H1 (cell line): ENCODE data around the gene SGCG. TPM values are rescaled to one million over a fixed set of nuclear protein-coding genes. Genes with fewer than 3 reads are reported as not detected.

Experiments used
- CTCF ChIA-PET: fragments of 300-600 bp; sonication (Branson Sonifier 250); formaldehyde crosslinking; loops from one replicate; lab custom pipeline; 2021; ENCODE audit not compliant: partially characterized antibody; lab: Charles Lee
- POLR2A ChIA-PET: fragments of 300-600 bp; sonication (Branson Sonifier 250); formaldehyde crosslinking; loops from one replicate; lab custom pipeline; 2021; ENCODE audit warnings: inconsistent platforms; ENCODE audit not compliant: partially characterized antibody; lab: Charles Lee
- DNase-seq, 2 experiments: peaks; one replicate each; pipeline versions ENCODE4 v3.0.0 to v3.0.0-alpha.2; 2010 to 2022; ENCODE audit warnings: low spot score in 2 of 2, low read depth in 1 of 2, mixed read lengths in 1 of 2
- FAIRE-seq: peaks from 2 replicates; lab custom pipeline; 2011; peaks lifted over from hg19 to GRCh38; lab: Jason Lieb, UNC
- H2AFZ ChIP-seq: 2 replicates; pipeline ENCODE4 v1.8.1; 2012; ENCODE audit warnings: low read length, inconsistent platforms
- H2AK5ac ChIP-seq: 2 replicates; pipeline ENCODE4 v1.6.1; 2013; ENCODE audit warnings: low read depth, low read length
- H2BK120ac ChIP-seq: replicated peaks from 2 replicates; pipeline ENCODE3; 2013; ENCODE audit warnings: low read depth, low read length, inconsistent platforms
- H2BK12ac ChIP-seq: 2 replicates; pipeline ENCODE4 v1.6.1; 2013; ENCODE audit warnings: low read depth, low read length
- H2BK15ac ChIP-seq: 2 replicates; pipeline ENCODE4 v1.6.1; 2013; ENCODE audit warnings: low read length
- H2BK20ac ChIP-seq: 2 replicates; pipeline ENCODE4 v1.6.1; 2013; ENCODE audit warnings: low read length
- H2BK5ac ChIP-seq: 2 replicates; pipeline ENCODE4 v1.6.1; 2013; ENCODE audit warnings: low read depth, low read length
- H3K14ac ChIP-seq: 2 replicates; pipeline ENCODE4 v1.6.1; 2013; ENCODE audit warnings: inconsistent platforms; ENCODE audit not compliant: insufficient read length
- H3K18ac ChIP-seq: 2 replicates; pipeline ENCODE4 v1.6.1; 2013; ENCODE audit warnings: low read length; ENCODE audit errors: extremely low read depth
- H3K23ac ChIP-seq: 2 replicates; pipeline ENCODE4 v1.6.1; 2013; ENCODE audit warnings: inconsistent platforms; ENCODE audit not compliant: insufficient read length
- H3K23me2 ChIP-seq: 2 replicates; pipeline ENCODE4 v1.6.1; 2013; ENCODE audit warnings: low read depth, low read length
- H3K27ac ChIP-seq: 2 replicates; pipeline ENCODE4 v1.6.1; 2011; ENCODE audit warnings: low read depth, low read length, inconsistent platforms
- H3K27me3 ChIP-seq, 4 experiments: replicated peaks in 1 of 4; 1 replicate in 1 of 4; 2 replicates in 3 of 4; pipeline versions ENCODE4 v1.6.1 to v1.8.1; 2011 to 2013; ENCODE audit warnings: low read length in 3 of 4, mild to moderate bottlenecking in 3 of 4, inconsistent platforms in 2 of 4, mixed read lengths in 2 of 4, moderate library complexity in 1 of 4; ENCODE audit not compliant: control insufficient read depth in 3 of 4, insufficient read depth in 3 of 4; ENCODE audit errors: extremely low read depth in 1 of 4
- H3K36me3 ChIP-seq, 4 experiments: 2 replicates each; pipeline versions ENCODE4 v1.6.1 to v1.8.1; 2011 to 2013; ENCODE audit warnings: mild to moderate bottlenecking in 4 of 4, low read length in 3 of 4, moderate library complexity in 2 of 4, control low read depth in 1 of 4, inconsistent platforms in 1 of 4; ENCODE audit not compliant: insufficient read depth in 4 of 4, control insufficient read depth in 2 of 4
- H3K4ac ChIP-seq: replicated peaks from 2 replicates; pipeline ENCODE3; 2013; ENCODE audit warnings: low read length, low read depth, mixed read lengths, inconsistent platforms; ENCODE audit not compliant: insufficient read length
- H3K4me1 ChIP-seq, 4 experiments: replicated peaks in 1 of 4; 1 replicate in 1 of 4; 2 replicates in 3 of 4; pipeline versions ENCODE4 v1.6.1 to v1.8.1; 2011 to 2013; ENCODE audit warnings: low read length in 3 of 4, inconsistent platforms in 2 of 4, mixed read lengths in 1 of 4; ENCODE audit not compliant: insufficient read depth in 4 of 4, control insufficient read depth in 3 of 4
- H3K4me2 ChIP-seq, 2 experiments: 2 replicates each; pipeline versions ENCODE4 v1.6.1 to v1.8.1; 2011 to 2013; ENCODE audit warnings: low read depth in 2 of 2, low read length in 2 of 2, control low read depth in 1 of 2, inconsistent platforms in 1 of 2, mild to moderate bottlenecking in 1 of 2; ENCODE audit not compliant: insufficient read depth in 1 of 2
- H3K4me3 ChIP-seq, 4 experiments: fragments of 200-600, 300-600 bp in 1 of 4; sonication (generic), shearing (Covaris generic), sonication (Bioruptor Twin) in 1 of 4; 2 replicates each; pipeline versions ENCODE4 v1.5.1 to v1.8.1; 2011 to 2016; ENCODE audit warnings: low read length in 4 of 4, low read depth in 3 of 4, control low read depth in 2 of 4, inconsistent platforms in 2 of 4, mild to moderate bottlenecking in 2 of 4, mixed read lengths in 1 of 4, moderate library complexity in 1 of 4; ENCODE audit not compliant: insufficient read depth in 2 of 4; ENCODE audit errors: extremely low read depth in 1 of 4
- H3K56ac ChIP-seq: replicated peaks from 2 replicates; pipeline ENCODE3; 2013; ENCODE audit warnings: low read depth, mild to moderate bottlenecking, mixed read lengths, low read length, inconsistent platforms; ENCODE audit not compliant: insufficient read length
- H3K79me1 ChIP-seq: 2 replicates; pipeline ENCODE4 v1.6.1; 2013; ENCODE audit warnings: low read depth, low read length, control low read depth
- H3K79me2 ChIP-seq, 2 experiments: 2 replicates each; pipeline versions ENCODE4 v1.6.1 to v1.8.1; 2012 to 2013; ENCODE audit warnings: low read length in 2 of 2, mild to moderate bottlenecking in 2 of 2, inconsistent platforms in 1 of 2; ENCODE audit not compliant: insufficient read depth in 2 of 2, control insufficient read depth in 1 of 2
- H3K9ac ChIP-seq, 4 experiments: replicated peaks in 1 of 4; 1 replicate in 1 of 4; 2 replicates in 3 of 4; pipeline versions ENCODE4 v1.6.1 to v1.8.1; 2011 to 2013; ENCODE audit warnings: low read depth in 3 of 4, low read length in 3 of 4, control low read depth in 2 of 4, mild to moderate bottlenecking in 2 of 4, moderate library complexity in 2 of 4, inconsistent platforms in 1 of 4; ENCODE audit errors: extremely low read depth in 1 of 4
- H3K9me3 ChIP-seq, 2 experiments: 2 replicates each; pipeline versions ENCODE4 v1.6.1 to v1.8.1; 2012 to 2013; ENCODE audit warnings: mild to moderate bottlenecking in 2 of 2, moderate library complexity in 2 of 2, control low read depth in 1 of 2, inconsistent platforms in 1 of 2, low read depth in 1 of 2, low read length in 1 of 2, mixed read lengths in 1 of 2; ENCODE audit not compliant: insufficient read depth in 2 of 2
- H4K20me1 ChIP-seq, 2 experiments: replicated peaks in 1 of 2; 2 replicates each; pipeline versions ENCODE3 to v1.8.1; 2011 to 2013; ENCODE audit warnings: inconsistent platforms in 2 of 2, low read length in 2 of 2, mild to moderate bottlenecking in 1 of 2; ENCODE audit not compliant: insufficient read depth in 2 of 2, control insufficient read depth in 1 of 2
- H4K5ac ChIP-seq: 2 replicates; pipeline ENCODE4 v1.6.1; 2013; ENCODE audit warnings: low read length, low read depth, mixed read lengths, inconsistent platforms; ENCODE audit not compliant: insufficient read length
- H4K8ac ChIP-seq: 2 replicates; pipeline ENCODE4 v1.8.0; 2013; ENCODE audit warnings: mild to moderate bottlenecking, moderate library complexity, low read length, inconsistent platforms; ENCODE audit not compliant: insufficient read depth; ENCODE audit errors: extremely low read depth
- H4K91ac ChIP-seq: replicated peaks from 2 replicates; pipeline ENCODE3; 2013; ENCODE audit warnings: low read length, mixed read lengths, inconsistent platforms; ENCODE audit not compliant: insufficient read length
- CEBPB ChIP-seq: IDR thresholded peaks from 2 replicates; pipeline ENCODE4 v1.6.1; 2012; ENCODE audit warnings: low read depth, low read length
- CHD2 ChIP-seq: IDR thresholded peaks from 2 replicates; pipeline ENCODE4 v1.6.1; 2012; ENCODE audit warnings: low read length, improper control_type of control experiment
- GTF2F1 ChIP-seq: IDR thresholded peaks from 2 replicates; pipeline ENCODE4 v1.6.1; 2012; ENCODE audit warnings: low read depth, low read length, improper control_type of control experiment, borderline replicate concordance
- HDAC6 ChIP-seq: IDR thresholded peaks from one replicate; pipeline ENCODE4 v1.7.1; 2012; ENCODE audit warnings: low read depth, mild to moderate bottlenecking, inconsistent platforms, low read length, moderate library complexity
- KDM5A ChIP-seq: fragments of 200-600 bp; IDR thresholded peaks from 2 replicates; pipeline ENCODE4 v1.7.1; 2012; ENCODE audit warnings: mild to moderate bottlenecking, low read length, inconsistent platforms, mixed read lengths
- MAFK ChIP-seq: IDR thresholded peaks from 2 replicates; pipeline ENCODE4 v1.6.1; 2012; ENCODE audit warnings: low read depth, mild to moderate bottlenecking, improper control_type of control experiment, low read length
- SAP30 ChIP-seq: fragments of 300-600 bp; sonication (generic); IDR thresholded peaks from 2 replicates; pipeline ENCODE4 v1.7.1; 2012; ENCODE audit warnings: low read length, moderate library complexity, mild to moderate bottlenecking, inconsistent platforms; ENCODE audit not compliant: insufficient read depth, insufficient replicate concordance
- USF2 ChIP-seq: IDR thresholded peaks from 2 replicates; pipeline ENCODE4 v1.6.1; 2011; ENCODE audit warnings: low read length, improper control_type of control experiment
- WGBS, 2 experiments: shearing (Covaris generic) in 1 of 2; methylation state at CpG; one replicate each; pipeline versions ENCODE4 v1.1.6 to v1.1.7; 2013 to 2015; ENCODE audit warnings: low lambda C conversion rate in 2 of 2, mixed read lengths in 2 of 2, inconsistent platforms in 1 of 2, low coverage in 1 of 2, missing lambda C conversion rate in 1 of 2; ENCODE audit not compliant: insufficient replicate concordance in 2 of 2, insufficient coverage in 1 of 2, insufficient read length in 1 of 2; ENCODE audit errors: extremely low coverage in 1 of 2, missing lambda C conversion rate in 1 of 2; 5-methylcytosine and 5-hydroxymethylcytosine counted together
- polyA plus RNA-seq, 7 experiments: library from polyadenylated mRNA; depleted of rRNA in 3 of 7; stranded (reverse) in 5 of 7; unstranded in 2 of 7; fragments of >200 nt in 5 of 7; fragments of 200-250 nt in 2 of 7; gene quantifications; 1 replicate in 5 of 7; 2 replicates in 1 of 7; 4 replicates in 1 of 7; pipeline versions ENCODE4 v1.2.1 to v1.2.3, GENCODE V29; 2011 to 2013; ENCODE audit warnings: missing spikeins in 2 of 7, mixed read lengths in 2 of 7
- total RNA-seq: library from RNA; stranded (reverse); fragmentation: NEBNext Ultra II Directional; extraction: Animal tissue kit (Norgen Biotek cat#: 25700); gene quantifications from 2 replicates; pipeline ENCODE4 v1.2.1, GENCODE V29; 2021

SGCG gene
- total and polyA plus RNA-seq, 2 of the 8 experiments (the other 6 are each of a cell fraction or from before 2014, with no cell fraction given), result 0.05 TPM; not detected in 1

- Histone ChIP-seq H3K27me3 (no peaks in the 10 kb centered on the region), H3K27ac (no peak overlapping the region), H4K91ac (no peak overlapping the region), H2BK15ac (no peak overlapping the region), H3K36me3 (no peaks in the 10 kb centered on the region), H2BK5ac (no peak overlapping the region), H3K23me2 (no peaks in the 10 kb centered on the region), H3K56ac (no peak overlapping the region), H3K23ac (no peak overlapping the region), H2BK120ac (no peak overlapping the region), H3K4me2 (no peak overlapping the region), H3K4ac (no peak overlapping the region), H3K79me2 (no peaks in the 10 kb centered on the region), H3K79me1 (no peaks in the 10 kb centered on the region), H3K9ac (no peak overlapping the region), H2AK5ac (no peak overlapping the region), H3K4me1 (no peaks in the 10 kb centered on the region), H3K4me3 (no peak overlapping the region), H3K9me3 (no peaks in the 10 kb centered on the region), H4K8ac (no peak overlapping the region), H2BK20ac (no peak overlapping the region), H3K18ac (no peak overlapping the region), H4K20me1 (no peaks in the 10 kb centered on the region), H4K5ac (no peak overlapping the region), H3K14ac (no peak overlapping the region), H2AFZ (no peak overlapping the region), H2BK12ac (no peak overlapping the region)
- no peak for DNase-seq
- ChIA-PET POLR2A (no interaction called here), CTCF (no interaction called here)
- 83% methylated on average over 9 of the region's 9 CpGs; no CpG with 5 or more reads in 1 of the 2 experiments for WGBS, 2 experiments
- no peak for FAIRE-seq
- TF ChIP-seq CHD2 (no peak), CEBPB (no peak), KDM5A (no peak), HDAC6 (no peak), MAFK (no peak), GTF2F1 (no peak), USF2 (no peak), SAP30 (no peak)
Measured at GRCh38 chr13:23185542-23185941, 4.8 kb downstream of the SGCG start.
